ENCODE results near the gene SPATS1. TPM values are rescaled to one million over a fixed set of nuclear protein-coding genes. Genes with fewer than 3 reads are reported as not detected.

The SPATS1 gene
- total and polyA plus RNA-seq, 7 donors = not detected

GRCh38 chr6:44301106-44301505 is 41.3 kb upstream of the SPATS1 start:
- Histone ChIP-seq H3K36me3 (ENCODE audit: insufficient read depth in 1 of 2, low read depth in 1 of 2) (peaks cover 4 to 59% of the 10 kb centered on the region in 2 donors), H3K4me1 (peaks cover 10% of the 10 kb centered on the region), H3K9me3 (no peaks in the 10 kb centered on the region), H3K27me3 (ENCODE audit: insufficient read depth in 3 of 3, low read length in 2 of 3) (peaks cover 0 to 21% (median 12%) of the 10 kb centered on the region in 3 donors), H3K4me3 (no peak overlapping the region), H3K27ac (no peak overlapping the region)
- ATAC-seq (no peak), DNase-seq (peak in 1 of 2 donors; percentile 20)
- TF ChIP-seq, protein P1, sequence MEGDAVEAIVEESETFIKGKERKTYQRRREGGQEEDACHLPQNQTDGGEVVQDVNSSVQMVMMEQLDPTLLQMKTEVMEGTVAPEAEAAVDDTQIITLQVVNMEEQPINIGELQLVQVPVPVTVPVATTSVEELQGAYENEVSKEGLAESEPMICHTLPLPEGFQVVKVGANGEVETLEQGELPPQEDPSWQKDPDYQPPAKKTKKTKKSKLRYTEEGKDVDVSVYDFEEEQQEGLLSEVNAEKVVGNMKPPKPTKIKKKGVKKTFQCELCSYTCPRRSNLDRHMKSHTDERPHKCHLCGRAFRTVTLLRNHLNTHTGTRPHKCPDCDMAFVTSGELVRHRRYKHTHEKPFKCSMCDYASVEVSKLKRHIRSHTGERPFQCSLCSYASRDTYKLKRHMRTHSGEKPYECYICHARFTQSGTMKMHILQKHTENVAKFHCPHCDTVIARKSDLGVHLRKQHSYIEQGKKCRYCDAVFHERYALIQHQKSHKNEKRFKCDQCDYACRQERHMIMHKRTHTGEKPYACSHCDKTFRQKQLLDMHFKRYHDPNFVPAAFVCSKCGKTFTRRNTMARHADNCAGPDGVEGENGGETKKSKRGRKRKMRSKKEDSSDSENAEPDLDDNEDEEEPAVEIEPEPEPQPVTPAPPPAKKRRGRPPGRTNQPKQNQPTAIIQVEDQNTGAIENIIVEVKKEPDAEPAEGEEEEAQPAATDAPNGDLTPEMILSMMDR (IDR thresholded peaks at IDR 0.05) = no peak
- 86 to 93% (median 90%) methylated on average over 8 of the region's 8 CpGs for WGBS, 3 donors
- intact Hi-C loops (cut with DNase I) = no loop called here

DNA sequence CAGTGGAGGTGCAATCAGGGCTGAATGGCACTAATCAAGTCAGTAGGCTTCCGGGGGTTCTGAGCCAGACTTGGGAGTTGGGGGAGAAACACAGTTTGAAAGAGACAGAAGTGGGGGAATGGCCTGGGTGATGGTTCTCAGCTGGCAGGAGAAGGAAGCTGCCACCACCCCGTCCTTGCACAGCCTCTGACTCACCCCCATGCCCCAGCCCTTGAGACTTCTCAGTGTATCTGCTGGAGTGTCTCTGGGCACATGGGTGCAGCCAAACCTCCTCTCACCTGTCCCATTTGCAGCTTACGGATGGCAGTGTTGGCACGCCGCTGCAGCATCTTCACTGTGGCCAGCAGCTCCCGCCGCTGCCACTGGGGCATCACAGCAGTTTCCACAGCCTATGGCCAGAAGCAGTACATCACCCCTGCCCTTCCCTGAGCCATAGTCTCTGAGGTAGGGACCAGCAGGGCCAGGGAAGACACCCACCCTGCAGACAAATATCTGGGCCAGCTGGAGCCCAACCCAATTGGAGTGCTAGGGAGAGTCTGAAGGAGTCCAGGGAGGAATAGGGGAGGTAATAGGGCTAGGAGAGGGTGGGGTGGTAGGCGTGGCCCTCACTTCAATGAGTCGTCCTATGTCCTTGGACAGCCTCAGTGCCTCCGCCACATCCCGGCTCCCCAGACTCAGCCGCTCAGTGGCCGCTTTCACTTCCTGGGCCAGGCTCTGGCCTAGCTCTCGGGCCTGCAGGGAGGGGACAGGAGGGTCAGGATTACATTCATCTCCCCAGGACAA is 40.5 kb upstream of the SPATS1 start:
- Histone ChIP-seq H3K4me3 (no peak overlapping the region), H3K27me3 (ENCODE audit: insufficient read depth in 3 of 3, low read length in 2 of 3) (peaks cover 0 to 12% (median 7%) of the 10 kb centered on the region in 3 donors), H3K9me3 (no peaks in the 10 kb centered on the region), H3K27ac (no peak overlapping the region), H3K36me3 (ENCODE audit: insufficient read depth in 1 of 2, low read depth in 1 of 2) (peaks cover 4 to 68% of the 10 kb centered on the region in 2 donors), H3K4me1 (peaks cover 8% of the 10 kb centered on the region)
- DNase-seq = no peak
- intact Hi-C loops (cut with DNase I) = no loop called here
- ATAC-seq = no peak
- 91 to 96% (median 93%) methylated on average over 14 of the region's 14 CpGs for WGBS, 3 donors
- TF ChIP-seq, protein P1 (IDR thresholded peaks at IDR 0.05) = no peak

- Histone ChIP-seq H3K9me3 (no peaks in the 10 kb centered on the region), H3K27ac (no peak overlapping the region), H3K4me1 (no peaks in the 10 kb centered on the region), H3K4me3 (no peak overlapping the region), H3K27me3 (ENCODE audit: insufficient read depth in 3 of 3, low read length in 2 of 3) (peaks cover 0 to 3% (median 1%) of the 10 kb centered on the region in 3 donors), H3K36me3 (ENCODE audit: insufficient read depth in 1 of 2, low read depth in 1 of 2) (peaks cover 4 to 77% of the 10 kb centered on the region in 2 donors)
- ATAC-seq (no peak), DNase-seq (no peak)
- TF ChIP-seq, protein P1 (IDR thresholded peaks at IDR 0.05) = no peak
- WGBS, 3 donors = 90 to 96% (median 92%) methylated on average over 11 to 12 of the region's 12 CpGs
- intact Hi-C loops (cut with DNase I) = no loop called here
These were observed 39.6 kb upstream of the SPATS1 start for GRCh38 chr6:44302856-44303255.

- Histone ChIP-seq H3K9me3 (no peaks in the 10 kb centered on the region), H3K36me3 (ENCODE audit: insufficient read depth in 1 of 2, low read depth in 1 of 2) (peaks cover 4 to 87% of the 10 kb centered on the region in 2 donors), H3K27me3 (ENCODE audit: insufficient read depth in 3 of 3, low read length in 2 of 3) (peaks cover 0 to 1% (median 0%) of the 10 kb centered on the region in 3 donors), H3K27ac (no peak overlapping the region), H3K4me3 (no peak overlapping the region), H3K4me1 (no peaks in the 10 kb centered on the region)
- TF ChIP-seq, protein P1 (IDR thresholded peaks at IDR 0.05) = no peak
- 95 to 99% (median 98%) methylated on average over 6 of the region's 6 CpGs for WGBS, 3 donors
- intact Hi-C loops (cut with DNase I) = no loop called here
- ATAC-seq = no peak
- DNase-seq = no peak
These were observed 38.6 kb upstream of the SPATS1 start for GRCh38 chr6:44303842-44304241.
